ENCODE measurements around the gene IFT81. TPM values are rescaled to one million over a fixed set of nuclear protein-coding genes. Genes with fewer than 3 reads are reported as not detected.

The IFT81 gene
- total and polyA plus RNA-seq, 2 of the 13 experiments (the other 11 are each of a cell fraction or from before 2014, with no cell fraction given) = 4.2 to 13.0 TPM

GRCh38 chr12:110247340-110248095 lies 123.4 kb downstream of the IFT81 start (continued):
- TF ChIP-seq ZNF639 (CRISPR knock-in tag; conservative IDR thresholded peaks at IDR 0.05) = no peak
- no peak for TF ChIP-seq NFYB (CRISPR knock-in tag; IDR thresholded peaks at IDR 0.05)
- TF ChIP-seq SNAPC5 (CRISPR knock-in tag; IDR thresholded peaks at IDR 0.05; ENCODE audit: borderline replicate concordance) = no peak
- TF ChIP-seq NR2F1 (CRISPR knock-in tag; IDR thresholded peaks at IDR 0.05) = no peak
- TF ChIP-seq MLX (CRISPR knock-in tag; IDR thresholded peaks at IDR 0.05) = 0 out of 2 replicates have a peak, but pooled peaks have one; percentile 34
- TF ChIP-seq, protein P1, sequence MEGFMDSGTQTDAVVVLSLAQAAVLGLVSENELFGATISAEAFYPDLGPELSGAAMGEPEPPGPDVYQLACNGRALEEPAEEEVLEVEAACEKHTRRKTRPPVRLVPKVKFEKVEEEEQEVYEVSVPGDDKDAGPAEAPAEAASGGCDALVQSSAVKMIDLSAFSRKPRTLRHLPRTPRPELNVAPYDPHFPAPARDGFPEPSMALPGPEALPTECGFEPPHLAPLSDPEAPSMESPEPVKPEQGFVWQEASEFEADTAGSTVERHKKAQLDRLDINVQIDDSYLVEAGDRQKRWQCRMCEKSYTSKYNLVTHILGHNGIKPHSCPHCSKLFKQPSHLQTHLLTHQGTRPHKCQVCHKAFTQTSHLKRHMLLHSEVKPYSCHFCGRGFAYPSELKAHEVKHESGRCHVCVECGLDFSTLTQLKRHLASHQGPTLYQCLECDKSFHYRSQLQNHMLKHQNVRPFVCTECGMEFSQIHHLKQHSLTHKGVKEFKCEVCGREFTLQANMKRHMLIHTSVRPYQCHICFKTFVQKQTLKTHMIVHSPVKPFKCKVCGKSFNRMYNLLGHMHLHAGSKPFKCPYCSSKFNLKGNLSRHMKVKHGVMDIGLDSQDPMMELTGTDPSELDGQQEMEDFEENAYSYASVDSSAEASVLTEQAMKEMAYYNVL (CRISPR knock-in tag; IDR thresholded peaks at IDR 0.05; ENCODE audit: borderline replicate concordance) = 0 out of 2 replicates have a peak, but pooled peaks have one; percentile 79
- TF ChIP-seq ZFP41 (CRISPR knock-in tag; IDR thresholded peaks at IDR 0.05; ENCODE audit: borderline replicate concordance) = no peak
- 0 out of 2 replicates have a peak, but pooled peaks have one; percentile 65 for TF ChIP-seq ZNF713 (CRISPR knock-in tag; IDR thresholded peaks at IDR 0.05)
- TF ChIP-seq ZNF567 (CRISPR knock-in tag; IDR thresholded peaks at IDR 0.05; ENCODE audit: borderline replicate concordance) = 0 out of 2 replicates have a peak, but pooled peaks have one; percentile 31
- peak; percentile 80; the same call in 1 of the 2 replicates for TF ChIP-seq ZNF224 (CRISPR knock-in tag; IDR thresholded peaks at IDR 0.05)
- TF ChIP-seq THAP8 (CRISPR knock-in tag; IDR thresholded peaks at IDR 0.05; ENCODE audit: borderline replicate concordance) = 0 out of 2 replicates have a peak, but pooled peaks have one; percentile 47
- no peak for TF ChIP-seq KAT2B (IDR thresholded peaks at IDR 0.05; ENCODE audit: borderline replicate concordance, low read depth, low read length)
- peak; percentile 31 for TF ChIP-seq STAG1 (CRISPR knock-in tag; IDR thresholded peaks at IDR 0.05)
- TF ChIP-seq ZNF230 (CRISPR knock-in tag; IDR thresholded peaks at IDR 0.05) = 0 out of 2 replicates have a peak, but pooled peaks have one; percentile 23
- peak; percentile 66; the same call in 1 of the 2 replicates for TF ChIP-seq THAP11 (CRISPR knock-in tag; IDR thresholded peaks at IDR 0.05)
- peak; percentile 66 for TF ChIP-seq FOXJ3 (CRISPR knock-in tag; IDR thresholded peaks at IDR 0.05; ENCODE audit: borderline replicate concordance)
- TF ChIP-seq SNAPC4 (CRISPR knock-in tag; IDR thresholded peaks at IDR 0.05) = no peak; the same call in 1 of the 2 replicates
- TF ChIP-seq ZNF274 (CRISPR knock-in tag; IDR thresholded peaks at IDR 0.05) = no peak

Measured in HepG2 (cell line).